ENCODE data around the gene PRCD.
"Not testable (repeated sequence)": the region's sequence is repeated elsewhere in the genome, so short reads cannot be mapped to it uniquely, and the experiment has no call there.

- TF ChIP-seq POLR2A (IDR thresholded peaks at IDR 0.05) = not testable (repeated sequence)
- TF ChIP-seq, protein P1, sequence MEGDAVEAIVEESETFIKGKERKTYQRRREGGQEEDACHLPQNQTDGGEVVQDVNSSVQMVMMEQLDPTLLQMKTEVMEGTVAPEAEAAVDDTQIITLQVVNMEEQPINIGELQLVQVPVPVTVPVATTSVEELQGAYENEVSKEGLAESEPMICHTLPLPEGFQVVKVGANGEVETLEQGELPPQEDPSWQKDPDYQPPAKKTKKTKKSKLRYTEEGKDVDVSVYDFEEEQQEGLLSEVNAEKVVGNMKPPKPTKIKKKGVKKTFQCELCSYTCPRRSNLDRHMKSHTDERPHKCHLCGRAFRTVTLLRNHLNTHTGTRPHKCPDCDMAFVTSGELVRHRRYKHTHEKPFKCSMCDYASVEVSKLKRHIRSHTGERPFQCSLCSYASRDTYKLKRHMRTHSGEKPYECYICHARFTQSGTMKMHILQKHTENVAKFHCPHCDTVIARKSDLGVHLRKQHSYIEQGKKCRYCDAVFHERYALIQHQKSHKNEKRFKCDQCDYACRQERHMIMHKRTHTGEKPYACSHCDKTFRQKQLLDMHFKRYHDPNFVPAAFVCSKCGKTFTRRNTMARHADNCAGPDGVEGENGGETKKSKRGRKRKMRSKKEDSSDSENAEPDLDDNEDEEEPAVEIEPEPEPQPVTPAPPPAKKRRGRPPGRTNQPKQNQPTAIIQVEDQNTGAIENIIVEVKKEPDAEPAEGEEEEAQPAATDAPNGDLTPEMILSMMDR (IDR thresholded peaks at IDR 0.05) = not testable (repeated sequence)
Measured at GRCh38 chr17:76563359-76563758, 23.5 kb downstream of the PRCD start.
